ENCODE data around the gene BAG5.

Gene BAG5

DNA sequence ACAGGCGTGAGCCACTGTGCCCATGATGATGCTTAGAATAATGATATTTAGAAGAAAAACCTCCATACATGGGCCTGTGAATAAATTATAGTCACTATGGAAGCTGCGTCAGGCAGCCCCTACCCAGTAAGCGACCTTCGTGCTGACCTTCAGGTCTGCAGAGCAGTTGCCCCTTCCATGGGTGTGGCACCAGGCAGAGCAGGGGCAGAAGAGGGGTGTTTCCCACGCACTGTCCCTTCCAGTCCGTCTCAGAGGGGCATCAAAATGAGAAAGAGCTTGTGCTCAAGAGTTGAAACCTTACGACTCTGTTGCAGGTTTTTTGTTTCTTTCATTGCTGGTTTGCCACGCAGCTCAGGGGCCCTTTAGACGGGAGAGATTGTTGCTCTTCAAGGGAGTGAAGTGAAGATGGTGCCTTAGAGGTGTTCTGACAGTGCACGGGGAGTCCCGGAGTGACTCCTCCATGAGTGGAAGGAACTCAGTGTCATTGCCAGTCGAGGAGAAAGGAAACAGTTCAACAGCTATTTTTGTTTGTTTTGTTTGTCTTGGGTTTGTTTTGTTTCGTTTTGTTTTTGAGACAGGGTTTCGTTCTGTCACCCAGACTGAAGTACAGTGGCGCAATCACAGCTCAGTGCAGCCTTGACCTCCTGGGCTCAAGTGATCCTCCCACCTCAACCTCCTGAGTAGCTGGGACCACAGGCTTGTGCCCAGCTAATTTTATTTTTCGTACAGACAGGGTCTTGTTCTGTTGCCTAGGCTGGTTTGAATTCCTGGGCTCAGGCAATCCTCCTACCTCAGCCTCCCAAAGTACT lies 53.7 kb downstream of the BAG5 start:
- DNase-seq, result no peak

DNA sequence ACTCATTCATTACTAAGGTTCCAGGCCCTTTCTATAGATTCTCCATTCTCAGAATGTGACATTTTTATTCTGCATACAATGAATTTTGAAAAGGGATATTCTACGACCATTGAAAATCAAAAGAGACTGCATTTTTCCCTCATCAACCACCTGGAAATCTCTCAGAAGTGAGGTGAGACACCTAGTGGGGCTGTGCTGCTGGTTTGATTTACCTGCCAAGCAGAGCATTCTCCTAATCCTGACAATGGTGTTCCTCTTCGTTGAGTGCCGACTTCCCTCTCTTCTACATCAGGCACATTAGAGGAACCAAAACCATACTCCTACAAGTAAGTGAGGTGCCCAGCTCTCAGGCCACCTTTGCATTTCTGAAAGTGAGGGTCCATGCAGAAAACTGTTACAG lies 54.7 kb downstream of the BAG5 start:
- no peak for DNase-seq
